ENCODE data around the gene XYLT1.

DNA sequence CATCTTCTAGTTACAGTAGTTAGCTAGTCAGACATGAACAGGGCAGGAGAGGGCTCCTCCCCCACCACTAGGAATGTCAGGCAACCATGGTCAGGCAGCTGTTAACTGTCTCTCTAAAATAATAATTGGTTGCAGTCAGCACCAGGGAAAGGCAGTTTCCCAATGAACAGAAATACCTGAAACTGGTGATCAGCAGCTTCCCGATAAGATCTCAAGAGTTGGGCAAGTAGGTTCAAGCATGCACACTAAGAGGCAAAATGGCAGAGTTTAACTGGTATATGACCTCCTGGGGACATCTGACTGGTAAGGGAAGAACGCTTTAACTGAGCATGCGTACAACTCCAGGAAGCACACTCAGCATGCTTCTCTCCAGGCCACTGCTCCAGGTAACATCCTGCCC lies 12.6 kb upstream of the XYLT1 start:
- TF ChIP-seq EZH2 (IDR thresholded peaks at IDR 0.05; ENCODE audit: insufficient read depth, poor library complexity, severe bottlenecking) (no peak), EZH2phosphoT487 (IDR thresholded peaks at IDR 0.05; ENCODE audit: insufficient read depth, low read depth) (no peak)
